PC-3 (cell line): ENCODE results near the gene TBX1. TPM values are rescaled to one million over a fixed set of nuclear protein-coding genes. Genes with fewer than 3 reads are reported as not detected.

Source experiments
- ATAC-seq: fragments of 200-7000 bp; cut with Tn5 transposase; 2 replicates; pipeline ENCODE4 v1.9.1; 2020; ENCODE audit warnings: mild to moderate bottlenecking, moderate library complexity
- BruUV-seq: library from RNA; stranded (reverse); fragments of 400-500 nt; replicated peaks from 2 replicates; lab custom pipeline; 2021; lab: Mats Ljungman, UMichigan
- CTCF ChIA-PET: fragments of 300-600 bp; sonication (Branson Sonifier 250); formaldehyde crosslinking; loops from one replicate; lab custom pipeline; 2022; ENCODE audit warnings: antibody characterized with exemption; lab: Charles Lee
- POLR2A ChIA-PET: fragments of 300-600 bp; sonication (Branson Sonifier 250); formaldehyde crosslinking; loops from one replicate; lab custom pipeline; 2022; ENCODE audit warnings: antibody characterized with exemption; ENCODE audit not compliant: unreplicated experiment; lab: Charles Lee
- DNase-seq: peaks from one replicate; pipeline ENCODE4 v3.0.0-alpha.2; 2015
- H2AFZ ChIP-seq: fragments of 300-600 bp; sonication (generic); 2 replicates; pipeline ENCODE4 v1.6.0; 2016; ENCODE audit warnings: antibody characterized with exemption, low read length
- H3F3A ChIP-seq: fragments of 300-600 bp; sonication (generic); one replicate; pipeline ENCODE4 v1.6.0; 2017; ENCODE audit warnings: antibody characterized with exemption, low read length, control low read depth, mild to moderate bottlenecking; ENCODE audit not compliant: unreplicated experiment
- H3K27ac ChIP-seq: fragments of 300-600 bp; sonication (generic); 2 replicates; pipeline ENCODE4 v1.5.1; 2016; ENCODE audit warnings: mild to moderate bottlenecking, low read length
- H3K27me3 ChIP-seq: fragments of 300-600 bp; sonication (generic); 2 replicates; pipeline ENCODE4 v1.6.1; 2016; ENCODE audit warnings: low read length, mixed read lengths
- H3K36me3 ChIP-seq: fragments of 300-600 bp; sonication (generic); 2 replicates; pipeline ENCODE4 v1.6.1; 2016; ENCODE audit warnings: low read depth, mixed run types, low read length, mixed read lengths
- H3K4me1 ChIP-seq: fragments of 300-600 bp; sonication (generic); 2 replicates; pipeline ENCODE4 v1.5.1; 2016; ENCODE audit warnings: low read length; ENCODE audit not compliant: insufficient read depth
- H3K4me2 ChIP-seq: fragments of 300-600 bp; sonication (generic); 2 replicates; pipeline ENCODE4 v1.6.0; 2016; ENCODE audit warnings: low read length
- H3K4me3 ChIP-seq: fragments of 300-600 bp; sonication (generic); 2 replicates; pipeline ENCODE4 v1.5.1; 2016; ENCODE audit warnings: mild to moderate bottlenecking, low read length, mixed read lengths
- H3K79me2 ChIP-seq: fragments of 300-600 bp; sonication (generic); 2 replicates; pipeline ENCODE4 v1.6.1; 2017; ENCODE audit warnings: low read length, mixed read lengths
- H3K9ac ChIP-seq: fragments of 300-600 bp; sonication (generic); 2 replicates; pipeline ENCODE4 v1.6.0; 2016; ENCODE audit warnings: mild to moderate bottlenecking, low read length
- H3K9me2 ChIP-seq: fragments of 300-600 bp; sonication (generic); replicated peaks from 2 replicates; pipeline ENCODE4 v1.6.1; 2016; ENCODE audit warnings: mixed run types, low read length, mixed read lengths
- H3K9me3 ChIP-seq: fragments of 300-600 bp; sonication (generic); 2 replicates; pipeline ENCODE4 v1.6.1; 2016; ENCODE audit warnings: low read length, mixed read lengths
- H4K20me1 ChIP-seq: fragments of 300-600 bp; sonication (generic); 2 replicates; pipeline ENCODE4 v1.6.1; 2016; ENCODE audit warnings: low read length, mixed read lengths
- CTCF ChIP-seq: fragments of 300-600 bp; sonication (generic); conservative IDR thresholded peaks from 2 replicates; pipeline ENCODE4 v1.5.1; 2017; ENCODE audit warnings: antibody characterized with exemption, low read depth, mild to moderate bottlenecking, low read length
- EZH2 ChIP-seq: fragments of 300-600 bp; sonication (generic); IDR thresholded peaks from one replicate; pipeline ENCODE4 v1.6.1; 2017; ENCODE audit warnings: antibody characterized with exemption, mild to moderate bottlenecking, low read length; ENCODE audit not compliant: unreplicated experiment
- EZH2phosphoT487 ChIP-seq: fragments of 300-600 bp; sonication (generic); IDR thresholded peaks from 2 replicates; pipeline ENCODE4 v1.6.1; 2018; ENCODE audit warnings: mild to moderate bottlenecking, antibody characterized with exemption, low read length, borderline replicate concordance
- intact Hi-C: fragments of 100-400 bp; cut with micrococcal nuclease; formaldehyde crosslinking; loops from 2 replicates; pipeline ENCODE4 v1.9.0; 2023
- total RNA-seq: library from RNA; depleted of rRNA; stranded (reverse); fragments of >200 nt; gene quantifications from 2 replicates; pipeline ENCODE4 v1.2.3, GENCODE V29; 2014

The TBX1 gene
- total RNA-seq, 1 experiment from 2014 or later, result 18.6 TPM

- POLR2A ChIA-PET, result no interaction called here
- no peaks in the 10 kb centered on the region for H3K4me1 ChIP-seq
- CTCF ChIA-PET, result no interaction called here
These were observed 16.9 kb upstream of the TBX1 start for GRCh38 chr22:19743651-19744050.

DNA sequence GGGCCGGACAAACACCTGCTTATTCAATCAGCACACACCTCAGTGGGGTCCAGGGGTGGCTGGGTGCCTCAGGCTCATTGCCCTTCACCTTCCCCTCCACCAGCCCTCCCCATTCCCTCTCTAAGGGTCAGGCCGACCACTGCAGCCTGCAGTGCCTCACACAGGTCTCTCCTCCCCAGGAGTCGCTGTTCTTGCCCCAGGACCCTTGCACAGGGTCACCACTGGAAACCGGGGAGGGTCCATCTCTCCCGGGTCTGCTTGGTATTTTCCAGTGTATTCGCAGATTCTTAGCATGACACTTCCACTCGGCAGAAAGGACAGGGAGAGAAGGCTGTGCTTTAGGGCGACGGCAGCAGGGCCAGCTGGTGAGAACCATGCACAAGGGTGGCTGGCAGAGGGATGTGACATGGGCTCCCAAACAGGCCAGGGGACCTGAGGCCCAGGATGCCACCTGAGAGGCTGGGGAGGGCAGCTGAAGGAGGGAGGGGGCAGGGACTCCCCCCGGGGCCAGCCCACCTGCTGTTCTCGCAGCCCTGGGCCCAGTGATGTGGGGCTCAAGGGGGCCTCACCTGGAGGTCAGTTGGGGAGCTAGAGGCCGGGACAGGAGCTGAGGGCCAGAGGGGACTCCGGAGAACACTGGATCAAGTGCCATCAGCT, 16.1 kb upstream of the TBX1 start:
- intact Hi-C loops, result no loop called here
- POLR2A ChIA-PET, result no interaction called here
- no peaks in the 10 kb centered on the region for H3K27me3 ChIP-seq

More at GRCh38 chr22:19743651-19744050, 16.9 kb upstream of the TBX1 start:
- TF ChIP-seq EZH2, result no peak
- TF ChIP-seq EZH2phosphoT487, result no peak
- TF ChIP-seq CTCF, result no peak
- Histone ChIP-seq H3K36me3 (no peaks in the 10 kb centered on the region), H4K20me1 (no peaks in the 10 kb centered on the region), H3K9ac (no peak overlapping the region), H3F3A (no peaks in the 10 kb centered on the region), H3K9me2 (no peaks in the 10 kb centered on the region), H3K79me2 (no peaks in the 10 kb centered on the region), H3K27me3 (no peaks in the 10 kb centered on the region), H3K27ac (no peak overlapping the region), H3K4me3 (no peak overlapping the region), H3K4me2 (no peak overlapping the region), H3K9me3 (no peaks in the 10 kb centered on the region), H2AFZ (no peak overlapping the region)
- intact Hi-C loops, result no loop called here
- no TSS peak for BruUV-seq
- no peak for DNase-seq
- ATAC-seq, result no peak

GRCh38 chr22:19745155-19746101, 15.2 kb upstream of the TBX1 start:
- CTCF ChIA-PET, result interaction anchor here (0.5 kb wide), 1 partner anchor 220 kb away, joined by 3 read pairs; no protein-coding TSS in a partner anchor
- Histone ChIP-seq H4K20me1 (no peaks in the 10 kb centered on the region), H3K79me2 (no peaks in the 10 kb centered on the region), H3K9me2 (no peaks in the 10 kb centered on the region), H3K9ac (no peak overlapping the region), H3F3A (no peaks in the 10 kb centered on the region), H2AFZ (no peak overlapping the region), H3K27me3 (no peaks in the 10 kb centered on the region), H3K4me1 (no peaks in the 10 kb centered on the region), H3K27ac (no peak overlapping the region), H3K4me3 (no peak overlapping the region), H3K4me2 (no peak overlapping the region), H3K9me3 (no peaks in the 10 kb centered on the region), H3K36me3 (no peaks in the 10 kb centered on the region)
- intact Hi-C loops, result no loop called here
- DNase-seq (no peak), ATAC-seq (no peak; the same call in 1 of the 2 replicates)
- no TSS peak for BruUV-seq
- POLR2A ChIA-PET, result no interaction called here
- TF ChIP-seq EZH2 (no peak), EZH2phosphoT487 (no peak), CTCF (no peak)

More for the DNA sequence above, 16.1 kb upstream of the TBX1 start:
- no peaks in the 10 kb centered on the region for H3K36me3 ChIP-seq
- no peaks in the 10 kb centered on the region for H3K9me2 ChIP-seq
- H3K79me2 ChIP-seq, result no peaks in the 10 kb centered on the region
- H3K9me3 ChIP-seq, result no peaks in the 10 kb centered on the region
- no peak overlapping the region for H3K4me2 ChIP-seq
- no TSS peak for BruUV-seq
- ATAC-seq (no peak), DNase-seq (no peak)
- no peaks in the 10 kb centered on the region for H4K20me1 ChIP-seq
- no peak overlapping the region for H3K9ac ChIP-seq
- H2AFZ ChIP-seq, result no peak overlapping the region
- H3K27ac ChIP-seq, result no peak overlapping the region
- H3K4me1 ChIP-seq, result no peaks in the 10 kb centered on the region
- TF ChIP-seq EZH2phosphoT487, result no peak
- H3F3A ChIP-seq, result no peaks in the 10 kb centered on the region
- CTCF ChIA-PET, result interaction anchor here (0.5 kb wide), 1 partner anchor 221 kb away, joined by 3 read pairs; no protein-coding TSS in a partner anchor
- no peak overlapping the region for H3K4me3 ChIP-seq
